WTC11 (cell line): ENCODE measurements around the gene NATD1. TPM values are rescaled to one million over a fixed set of nuclear protein-coding genes. Genes with fewer than 3 reads are reported as not detected.

Experiments used
- ARID4B ChIP-seq: sonication (generic); formaldehyde crosslinking; IDR thresholded peaks from 2 replicates; pipeline ENCODE4 v1.8.0; 2023; ENCODE audit warnings: missing genetic modification reagents, mild to moderate bottlenecking, borderline replicate concordance
- ATF2 ChIP-seq: sonication (generic); formaldehyde crosslinking; IDR thresholded peaks from 2 replicates; pipeline ENCODE4 v1.8.1; 2022; ENCODE audit warnings: low read depth, missing genetic modification reagents, borderline replicate concordance
- CBFB ChIP-seq: sonication (generic); formaldehyde crosslinking; IDR thresholded peaks from 2 replicates; pipeline ENCODE4 v1.8.1; 2022; ENCODE audit warnings: mild to moderate bottlenecking, low read depth, missing genetic modification reagents
- CTCF ChIP-seq: fragments of 200-600 bp; IDR thresholded peaks from 2 replicates; pipeline ENCODE4 v1.8.0; 2022; ENCODE audit warnings: antibody characterized with exemption
- ESRRA ChIP-seq: sonication (generic); formaldehyde crosslinking; IDR thresholded peaks from 2 replicates; pipeline ENCODE4 v1.8.1; 2022; ENCODE audit warnings: mild to moderate bottlenecking, missing genetic modification reagents, borderline replicate concordance
- FOXK1 ChIP-seq: sonication (generic); formaldehyde crosslinking; IDR thresholded peaks from 2 replicates; pipeline ENCODE4 v1.8.0; 2022; ENCODE audit warnings: mild to moderate bottlenecking, moderate library complexity, missing genetic modification reagents
- GRHL2 ChIP-seq: fragments of 250-450 bp; sonication (Bioruptor Pico); IDR thresholded peaks from 2 replicates; pipeline ENCODE4 v1.8.0; 2022; ENCODE audit warnings: mild to moderate bottlenecking, moderate library complexity; ENCODE audit not compliant: insufficient replicate concordance, severe bottlenecking
- HMGA2 ChIP-seq: fragments of 250-450 bp; sonication (Bioruptor Pico); IDR thresholded peaks from 2 replicates; pipeline ENCODE4 v1.4.0; 2021; ENCODE audit warnings: mild to moderate bottlenecking, moderate library complexity
- HMGXB4 ChIP-seq: sonication (generic); formaldehyde crosslinking; IDR thresholded peaks from 2 replicates; pipeline ENCODE4 v1.8.1; 2023; ENCODE audit warnings: mild to moderate bottlenecking, moderate library complexity, missing genetic modification reagents
- JUN ChIP-seq: sonication (generic); formaldehyde crosslinking; IDR thresholded peaks from 2 replicates; pipeline ENCODE4 v1.8.0; 2023; ENCODE audit warnings: mild to moderate bottlenecking, missing genetic modification reagents
- KAT7 ChIP-seq: sonication (generic); formaldehyde crosslinking; IDR thresholded peaks from 2 replicates; pipeline ENCODE4 v1.8.1; 2023; ENCODE audit warnings: missing genetic modification reagents, mild to moderate bottlenecking, borderline replicate concordance
- MAX ChIP-seq: sonication (generic); formaldehyde crosslinking; IDR thresholded peaks from 2 replicates; pipeline ENCODE4 v1.8.0; 2022; ENCODE audit warnings: mild to moderate bottlenecking, missing genetic modification reagents
- MXD4 ChIP-seq: fragments of 250-450 bp; sonication (Bioruptor Pico); IDR thresholded peaks from 2 replicates; pipeline ENCODE4 v1.8.0; 2021; ENCODE audit warnings: mild to moderate bottlenecking, moderate library complexity, borderline replicate concordance
- MYBL2 ChIP-seq: sonication (generic); formaldehyde crosslinking; IDR thresholded peaks from 2 replicates; pipeline ENCODE4 v1.8.1; 2023; ENCODE audit warnings: mild to moderate bottlenecking, moderate library complexity, missing genetic modification reagents
- NFATC4 ChIP-seq: fragments of 250-450 bp; sonication (Bioruptor Pico); IDR thresholded peaks from 2 replicates; pipeline ENCODE4 v1.9.0; 2021; ENCODE audit warnings: mild to moderate bottlenecking
- NFE2L1 ChIP-seq: sonication (generic); formaldehyde crosslinking; IDR thresholded peaks from 2 replicates; pipeline ENCODE4 v1.8.1; 2023; ENCODE audit warnings: missing genetic modification reagents
- RELA ChIP-seq: sonication (generic); formaldehyde crosslinking; IDR thresholded peaks from 2 replicates; pipeline ENCODE4 v1.8.1; 2022; ENCODE audit warnings: missing genetic modification reagents, mild to moderate bottlenecking, borderline replicate concordance
- SMAD4 ChIP-seq: sonication (generic); formaldehyde crosslinking; IDR thresholded peaks from 2 replicates; pipeline ENCODE4 v1.8.0; 2022; ENCODE audit warnings: mild to moderate bottlenecking, missing genetic modification reagents
- ZBTB21 ChIP-seq: sonication (generic); formaldehyde crosslinking; IDR thresholded peaks from 2 replicates; pipeline ENCODE4 v1.8.1; 2023; ENCODE audit warnings: mild to moderate bottlenecking, missing genetic modification reagents, borderline replicate concordance
- ZNF121 ChIP-seq: sonication (generic); formaldehyde crosslinking; IDR thresholded peaks from 2 replicates; pipeline ENCODE4 v1.8.0; 2023; ENCODE audit warnings: missing genetic modification reagents
- ZNF138 ChIP-seq: sonication (generic); formaldehyde crosslinking; conservative IDR thresholded peaks from 2 replicates; pipeline ENCODE4 v1.8.1; 2022; ENCODE audit warnings: mild to moderate bottlenecking, moderate library complexity, missing genetic modification reagents
- ZNF232 ChIP-seq: sonication (generic); formaldehyde crosslinking; IDR thresholded peaks from 2 replicates; pipeline ENCODE4 v1.8.0; 2022; ENCODE audit warnings: mild to moderate bottlenecking, missing genetic modification reagents
- ZNF317 ChIP-seq: sonication (generic); formaldehyde crosslinking; IDR thresholded peaks from 2 replicates; pipeline ENCODE4 v1.8.1; 2023; ENCODE audit warnings: low read depth, mild to moderate bottlenecking, moderate library complexity, missing genetic modification reagents, borderline replicate concordance
- total RNA-seq: library from RNA; stranded (reverse); gene quantifications from 3 replicates; pipeline ENCODE4 v1.2.3, GENCODE V29; 2021
- TF ChIP-seq, protein P1 (sequence below): sonication (generic); formaldehyde crosslinking; IDR thresholded peaks from 2 replicates; pipeline ENCODE4 v1.8.0; 2022; ENCODE audit warnings: mild to moderate bottlenecking, missing genetic modification reagents
- TF ChIP-seq, protein P2 (sequence below): fragments of 250-450 bp; sonication (Bioruptor Pico); IDR thresholded peaks from 2 replicates; pipeline ENCODE4 v2.1.2; 2022; ENCODE audit warnings: mild to moderate bottlenecking, moderate library complexity
- TF ChIP-seq, protein P3 (sequence below): sonication (generic); formaldehyde crosslinking; IDR thresholded peaks from 2 replicates; pipeline ENCODE4 v1.8.0; 2023; ENCODE audit warnings: missing genetic modification reagents

Gene NATD1
- total RNA-seq, 1 experiment from 2014 or later = 10.1 TPM

GRCh38 chr17:21284319-21285163 is 31.3 kb upstream of the NATD1 start, which contains the start of gene MAP2K3 (continued):
- TF ChIP-seq ARID4B (CRISPR knock-in tag) (no peak; the same call in 1 of the 2 replicates), MAX (CRISPR knock-in tag) (peak; percentile 15; the same call in 1 of the 2 replicates), CTCF (no peak), RELA (CRISPR knock-in tag) (no peak), NFATC4 (CRISPR knock-in tag) (no peak), KAT7 (0 out of 2 replicates have a peak, but pooled peaks have one; percentile 26), GRHL2 (CRISPR knock-in tag) (no peak), CBFB (CRISPR knock-in tag) (no peak), HMGXB4 (CRISPR knock-in tag) (peak; percentile 34; the same call in 1 of the 2 replicates), ATF2 (no peak), ZNF138 (CRISPR knock-in tag) (no peak), MXD4 (CRISPR knock-in tag) (no peak), FOXK1 (CRISPR knock-in tag) (0 out of 2 replicates have a peak, but pooled peaks have one; percentile 31), ZNF121 (CRISPR knock-in tag) (no peak), ESRRA (CRISPR knock-in tag) (no peak), ZBTB21 (CRISPR knock-in tag) (no peak), SMAD4 (no peak), HMGA2 (CRISPR knock-in tag) (no peak), NFE2L1 (no peak), JUN (CRISPR knock-in tag) (no peak), ZNF317 (CRISPR knock-in tag) (no peak), ZNF232 (CRISPR knock-in tag) (no peak), MYBL2 (CRISPR knock-in tag) (no peak)
- TF ChIP-seq, protein P1, sequence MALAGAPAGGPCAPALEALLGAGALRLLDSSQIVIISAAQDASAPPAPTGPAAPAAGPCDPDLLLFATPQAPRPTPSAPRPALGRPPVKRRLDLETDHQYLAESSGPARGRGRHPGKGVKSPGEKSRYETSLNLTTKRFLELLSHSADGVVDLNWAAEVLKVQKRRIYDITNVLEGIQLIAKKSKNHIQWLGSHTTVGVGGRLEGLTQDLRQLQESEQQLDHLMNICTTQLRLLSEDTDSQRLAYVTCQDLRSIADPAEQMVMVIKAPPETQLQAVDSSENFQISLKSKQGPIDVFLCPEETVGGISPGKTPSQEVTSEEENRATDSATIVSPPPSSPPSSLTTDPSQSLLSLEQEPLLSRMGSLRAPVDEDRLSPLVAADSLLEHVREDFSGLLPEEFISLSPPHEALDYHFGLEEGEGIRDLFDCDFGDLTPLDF (CRISPR knock-in tag) = no peak
- TF ChIP-seq, protein P2, sequence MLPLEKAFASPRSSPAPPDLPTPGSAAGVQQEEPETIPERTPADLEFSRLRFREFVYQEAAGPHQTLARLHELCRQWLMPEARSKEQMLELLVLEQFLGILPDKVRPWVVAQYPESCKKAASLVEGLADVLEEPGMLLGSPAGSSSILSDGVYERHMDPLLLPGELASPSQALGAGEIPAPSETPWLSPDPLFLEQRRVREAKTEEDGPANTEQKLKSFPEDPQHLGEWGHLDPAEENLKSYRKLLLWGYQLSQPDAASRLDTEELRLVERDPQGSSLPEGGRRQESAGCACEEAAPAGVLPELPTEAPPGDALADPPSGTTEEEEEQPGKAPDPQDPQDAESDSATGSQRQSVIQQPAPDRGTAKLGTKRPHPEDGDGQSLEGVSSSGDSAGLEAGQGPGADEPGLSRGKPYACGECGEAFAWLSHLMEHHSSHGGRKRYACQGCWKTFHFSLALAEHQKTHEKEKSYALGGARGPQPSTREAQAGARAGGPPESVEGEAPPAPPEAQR (CRISPR knock-in tag) = no peak
- TF ChIP-seq, protein P3, sequence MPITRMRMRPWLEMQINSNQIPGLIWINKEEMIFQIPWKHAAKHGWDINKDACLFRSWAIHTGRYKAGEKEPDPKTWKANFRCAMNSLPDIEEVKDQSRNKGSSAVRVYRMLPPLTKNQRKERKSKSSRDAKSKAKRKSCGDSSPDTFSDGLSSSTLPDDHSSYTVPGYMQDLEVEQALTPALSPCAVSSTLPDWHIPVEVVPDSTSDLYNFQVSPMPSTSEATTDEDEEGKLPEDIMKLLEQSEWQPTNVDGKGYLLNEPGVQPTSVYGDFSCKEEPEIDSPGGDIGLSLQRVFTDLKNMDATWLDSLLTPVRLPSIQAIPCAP (CRISPR knock-in tag) = no peak
